HG03521 (cell line): ENCODE results near the gene CDRT4.
"Not testable (repeated sequence)": the region's sequence is repeated elsewhere in the genome, so short reads cannot be mapped to it uniquely, and the experiment has no call there.

Source experiments
- ATAC-seq: cut with Tn5 transposase; IDR thresholded peaks from one replicate; pipeline ENCODE4 v1.9.1; 2021; ENCODE audit warnings: mild to moderate bottlenecking, moderate library complexity; ENCODE audit not compliant: unreplicated experiment

Gene CDRT4

DNA sequence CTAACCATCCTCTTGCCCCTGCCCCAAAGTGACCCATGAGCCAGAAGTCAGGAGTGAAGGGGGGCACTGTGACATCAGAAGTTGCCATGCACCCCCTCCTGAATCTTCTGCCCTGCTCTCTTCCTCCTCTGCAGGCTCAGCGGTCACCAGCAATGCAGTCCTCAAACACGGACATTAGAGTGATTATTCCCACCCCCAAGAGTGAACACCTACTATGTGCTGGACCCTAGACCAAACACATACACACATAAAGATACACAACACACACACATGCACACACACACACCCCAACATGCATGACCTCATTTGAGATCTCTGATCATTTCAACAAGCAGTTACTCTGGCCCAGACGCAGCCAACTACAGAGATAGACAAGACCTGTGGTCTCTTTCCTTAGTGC is at the start of gene CDRT4:
Gene CDRT4 (minus strand): TSS at position 30 of the 400 bp plus-strand sequence. CDS start 27,383 bp downstream, outside the sequence.
- ATAC-seq: no peak

DNA sequence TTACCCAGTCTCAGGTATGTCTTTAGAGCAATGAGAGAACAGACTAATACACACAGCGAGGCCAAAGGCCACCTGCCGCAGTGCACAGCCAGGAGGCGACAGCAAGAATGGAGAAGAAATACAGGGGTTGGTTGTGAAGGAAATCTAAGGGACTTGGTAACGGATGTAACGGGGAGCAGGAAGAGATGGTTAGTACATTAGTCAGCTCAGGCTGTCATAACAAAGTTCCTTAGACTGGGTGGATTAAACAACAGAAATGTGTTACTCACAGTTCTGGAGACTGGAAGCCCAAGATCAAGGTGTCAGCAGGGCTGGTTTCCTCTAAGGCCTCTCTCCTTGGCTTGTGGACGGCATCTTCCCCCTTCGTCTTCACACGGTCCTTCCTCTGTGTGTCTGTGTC is 48.7 kb upstream of the CDRT4 start:
- ATAC-seq: no peak

DNA sequence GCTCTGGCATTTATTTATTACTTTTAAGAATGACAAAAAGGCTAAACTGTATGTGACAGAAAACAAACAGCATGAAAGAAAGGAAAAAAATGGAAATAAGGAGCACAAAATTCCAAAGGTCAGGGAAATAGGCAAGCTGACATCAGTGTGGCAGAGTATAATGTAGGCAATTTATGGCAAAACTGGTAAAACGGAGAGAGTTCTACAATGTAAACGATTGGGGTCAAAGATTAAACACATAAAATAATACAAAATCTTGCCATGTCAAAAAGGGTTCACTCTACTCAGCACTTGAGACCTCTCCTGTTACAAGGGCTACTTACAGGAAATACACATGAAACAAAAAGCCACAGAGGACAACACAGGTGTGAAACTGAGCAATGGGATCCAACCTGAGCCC is 47.0 kb upstream of the CDRT4 start:
- ATAC-seq: no peak

DNA sequence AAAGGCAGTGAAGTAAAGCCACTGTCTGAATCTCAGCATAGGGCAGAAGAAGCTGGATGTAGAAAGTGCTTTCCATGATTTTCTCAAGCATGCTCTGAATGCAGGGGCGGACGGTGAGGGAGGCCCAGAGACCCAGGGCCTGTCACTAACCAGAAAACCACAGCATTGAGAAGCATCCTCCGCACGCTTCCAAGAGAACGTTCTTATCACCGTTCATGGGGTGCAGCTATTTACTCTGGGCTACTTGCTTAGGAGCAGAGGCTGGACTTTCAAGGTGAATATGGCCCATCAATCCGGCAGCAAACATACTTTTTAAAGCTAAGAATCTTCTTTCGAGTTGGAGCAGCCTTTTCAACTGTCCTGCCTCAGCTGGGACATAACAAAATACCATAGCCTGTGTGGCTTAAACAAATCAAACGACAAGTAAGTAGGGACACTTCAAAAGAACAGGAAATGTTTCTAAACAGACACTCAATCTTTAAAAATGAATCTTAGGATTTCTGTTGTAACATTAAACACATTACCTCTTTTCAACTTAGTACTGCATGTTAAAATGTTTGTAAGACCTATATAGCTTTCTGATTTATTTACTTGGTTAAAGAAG is 46.5 kb upstream of the CDRT4 start:
- ATAC-seq: no peak

- no peak for ATAC-seq
Observed at GRCh38 chr17:15513058-15513791, 45.8 kb upstream of the CDRT4 start.

GRCh38 chr17:15512071-15512709 is 44.8 kb upstream of the CDRT4 start:
- no peak for ATAC-seq

GRCh38 chr17:15511142-15511541 is 43.7 kb upstream of the CDRT4 start:
- no peak for ATAC-seq

DNA sequence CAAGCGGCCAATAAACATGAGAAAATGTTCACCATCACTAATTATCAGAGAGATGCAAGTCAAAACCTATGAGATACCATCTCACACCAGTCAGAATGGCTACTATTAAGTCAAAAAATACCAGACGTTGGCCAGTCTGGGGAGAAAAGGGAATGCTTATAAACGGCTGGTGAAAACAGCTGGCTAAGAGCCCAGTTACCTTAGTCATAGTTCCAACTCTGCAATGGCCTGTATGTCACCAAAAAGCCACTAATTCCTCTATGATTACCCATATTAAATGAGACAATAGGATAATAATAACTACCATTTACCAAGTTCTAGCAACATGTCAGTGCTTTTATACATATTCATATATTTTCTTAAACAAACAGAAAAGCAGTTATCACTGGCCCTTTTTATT is 42.9 kb upstream of the CDRT4 start:
- ATAC-seq: no peak

GRCh38 chr17:15509095-15509494 is 41.7 kb upstream of the CDRT4 start:
- no peak for ATAC-seq

DNA sequence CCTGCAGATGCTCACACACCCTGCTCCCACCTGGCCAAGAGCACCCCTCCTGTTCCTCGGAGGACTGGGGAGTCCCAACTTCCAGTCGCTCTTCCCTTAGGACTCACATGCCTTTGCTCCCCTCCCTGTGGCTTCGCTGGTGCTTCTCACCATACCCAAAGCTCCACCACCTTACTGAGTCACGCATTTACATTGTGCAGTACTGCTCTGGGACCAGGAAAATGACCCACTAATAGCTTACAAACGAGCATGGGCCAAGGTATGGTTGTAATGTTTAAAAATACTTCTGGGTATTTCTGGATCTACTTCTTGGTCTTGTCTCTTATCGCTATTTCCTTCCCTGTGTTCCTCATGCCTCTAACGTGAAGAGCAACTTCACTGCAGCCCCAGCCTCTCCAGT is 41.0 kb upstream of the CDRT4 start:
- no peak for ATAC-seq

- no peak for ATAC-seq
Observed at GRCh38 chr17:15507896-15508295, 40.5 kb upstream of the CDRT4 start.

- no peak for ATAC-seq
Observed at GRCh38 chr17:15507001-15507400, 39.6 kb upstream of the CDRT4 start.

GRCh38 chr17:15505708-15506107 is 38.3 kb upstream of the CDRT4 start:
- not testable (repeated sequence) for ATAC-seq

DNA sequence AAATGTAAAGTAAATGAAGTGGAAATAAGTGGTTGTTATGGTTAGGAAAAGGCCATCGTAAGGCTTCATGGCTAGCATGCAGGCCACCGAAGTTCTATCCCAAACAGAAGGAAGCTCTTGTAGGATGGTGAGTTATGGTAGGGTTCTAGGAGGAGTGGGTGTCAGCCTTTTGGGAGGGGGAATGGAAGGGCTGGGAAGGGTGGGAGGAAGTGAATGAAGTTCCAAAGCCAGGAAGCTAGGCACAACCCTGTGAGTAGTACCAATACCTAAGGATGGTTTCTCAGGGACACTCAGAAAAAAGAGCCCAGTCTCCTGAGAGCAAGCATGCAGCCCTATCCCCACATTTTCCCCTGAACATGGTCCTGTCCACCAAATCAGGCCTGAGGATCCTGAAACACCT is 36.3 kb upstream of the CDRT4 start:
- ATAC-seq: no peak

- peak; percentile 72 for ATAC-seq
Observed at GRCh38 chr17:15502369-15503112, 35.1 kb upstream of the CDRT4 start.

- ATAC-seq: no peak
Observed at GRCh38 chr17:15501793-15502192, 34.4 kb upstream of the CDRT4 start.

GRCh38 chr17:15501282-15501681 is 33.9 kb upstream of the CDRT4 start:
- no peak for ATAC-seq

DNA sequence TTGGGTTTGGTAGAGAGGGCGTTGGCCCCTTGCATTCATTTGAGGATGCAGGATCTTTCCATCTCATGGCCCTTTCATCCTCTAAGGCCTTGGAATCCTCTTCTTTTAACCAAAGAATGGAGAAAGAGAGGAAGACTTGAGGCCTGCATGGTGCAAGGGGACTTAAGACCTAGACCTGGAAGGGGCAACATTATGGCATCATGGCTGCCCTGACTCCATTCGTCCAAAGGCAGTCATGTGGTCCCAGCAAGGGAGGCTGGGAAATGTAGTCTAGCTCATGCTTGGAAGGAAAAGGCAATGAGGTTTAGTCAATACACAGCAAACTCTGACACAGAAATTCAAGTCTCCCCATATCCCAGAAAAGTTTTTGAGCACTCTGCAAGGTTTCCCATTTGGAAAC is 30.7 kb upstream of the CDRT4 start:
- no peak for ATAC-seq

DNA sequence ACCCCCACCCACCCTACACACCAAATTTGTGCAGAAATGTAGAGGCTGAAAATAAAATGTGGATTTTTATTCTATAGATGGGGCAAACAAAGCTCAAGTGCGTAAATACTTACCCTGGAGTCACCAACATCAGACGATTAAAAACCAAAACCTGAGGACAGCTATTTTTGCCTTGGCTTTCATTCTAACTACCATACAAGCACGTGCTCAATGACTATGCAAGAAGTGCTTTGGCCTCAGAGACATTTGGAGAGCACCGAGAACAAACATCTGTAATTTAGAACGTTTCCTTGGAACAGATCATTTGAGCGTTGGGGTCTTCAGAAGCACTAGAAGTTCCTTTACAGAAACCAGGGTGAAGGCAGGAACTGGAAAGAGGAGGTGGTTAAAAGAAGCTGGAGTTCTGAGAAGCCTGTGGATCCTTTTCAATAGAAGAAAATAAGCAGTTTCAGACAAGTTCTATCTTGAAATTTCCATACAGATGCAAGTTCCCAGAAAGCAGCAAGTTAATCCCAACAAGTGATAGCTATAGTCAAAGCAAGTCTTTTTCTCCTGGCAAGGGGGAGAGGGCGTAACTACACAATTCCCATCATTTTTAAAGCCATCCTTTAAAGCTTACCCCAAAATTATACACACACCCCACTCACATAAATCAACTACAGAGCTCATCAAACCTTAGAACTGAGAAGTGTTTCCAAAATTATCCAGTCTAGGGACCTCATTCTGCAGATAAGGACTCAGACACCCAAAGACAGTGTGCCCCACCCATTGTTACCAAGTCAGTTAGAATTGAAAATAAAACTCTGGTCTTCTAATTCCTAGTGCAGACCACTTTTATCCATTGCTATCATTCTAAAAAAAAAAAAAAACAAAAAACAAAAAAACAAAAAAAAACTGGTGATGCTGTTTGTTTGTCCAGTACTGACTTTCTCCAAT is 29.6 kb upstream of the CDRT4 start:
- ATAC-seq: no peak

DNA sequence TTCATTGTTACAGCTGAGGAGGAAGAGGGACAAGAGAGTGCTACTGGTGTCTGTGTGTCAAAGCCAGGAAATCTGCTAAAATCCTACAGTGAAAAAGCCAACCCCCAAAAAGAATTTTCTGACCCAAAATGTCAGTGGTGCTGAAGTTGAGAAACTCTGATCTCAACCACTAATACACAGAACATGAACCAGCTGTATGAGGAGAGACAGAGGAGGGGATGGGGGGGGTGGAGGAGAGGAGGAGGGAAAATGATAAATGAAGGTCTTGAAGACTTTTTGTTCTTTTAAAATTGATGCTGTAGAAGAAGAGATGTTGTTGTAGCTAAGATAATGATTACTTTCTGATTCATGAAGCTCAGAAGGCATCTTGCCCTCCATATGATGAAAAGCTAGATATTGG is 27.4 kb upstream of the CDRT4 start:
- no peak for ATAC-seq

DNA sequence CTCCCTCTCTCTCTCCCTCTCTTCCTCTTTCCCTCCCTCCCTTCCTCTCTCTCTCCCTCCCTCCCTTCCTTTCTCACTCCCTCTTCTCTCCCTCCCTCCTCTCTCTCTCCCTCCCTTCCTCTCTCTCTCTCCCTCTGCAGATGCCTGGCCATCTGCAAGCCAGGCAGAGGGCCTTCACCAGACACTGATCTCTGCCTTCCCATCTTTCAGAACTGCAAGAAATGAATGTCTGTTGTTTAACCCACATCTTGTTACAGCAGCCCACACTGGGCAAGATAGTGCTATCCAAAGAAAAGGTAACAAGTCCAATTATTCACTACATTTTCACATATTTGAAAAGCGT is 26.2 kb upstream of the CDRT4 start:
- no peak for ATAC-seq
